Thoracic aorta (tissue), 2 donors: ENCODE results near the gene CYB5D1. TPM values are rescaled to one million over a fixed set of nuclear protein-coding genes. Genes with fewer than 3 reads are reported as not detected.

Source experiments
- ATAC-seq: fragments of 150-250 bp; one replicate; pipeline ENCODE4 v1.8.0; 2017; ENCODE audit warnings: low read depth; ENCODE audit not compliant: insufficient number of reproducible peaks, low FRiP score
- DNase-seq: peaks from one replicate; pipeline ENCODE4 v3.0.0-alpha.2; 2020; ENCODE audit warnings: low spot score
- H3K27ac ChIP-seq, 2 donors: fragments of 200-600 bp; sonication (generic); 1 replicate in 1 of 2; 2 replicates in 1 of 2; pipeline ENCODE4 v1.5.1; 2016; ENCODE audit warnings: mild to moderate bottlenecking in 2 of 2, moderate library complexity in 2 of 2
- H3K27me3 ChIP-seq: fragments of 200-600 bp; sonication (generic); replicated peaks from 2 replicates; pipeline ENCODE4 v1.6.0; 2016; ENCODE audit warnings: mild to moderate bottlenecking; ENCODE audit not compliant: insufficient read depth
- H3K36me3 ChIP-seq: fragments of 200-600 bp; sonication (generic); one replicate; pipeline ENCODE4 v1.5.1; 2016
- H3K4me1 ChIP-seq, 2 donors: fragments of 200-600 bp; sonication (generic); 1 replicate in 1 of 2; 2 replicates in 1 of 2; pipeline versions ENCODE4 v1.5.1 to v1.6.0; 2016; ENCODE audit warnings: low read depth in 2 of 2, mild to moderate bottlenecking in 1 of 2; ENCODE audit not compliant: control insufficient read depth in 1 of 2
- H3K4me3 ChIP-seq: fragments of 200-600 bp; sonication (generic); 2 replicates; pipeline ENCODE4 v1.5.1; 2016; ENCODE audit warnings: mild to moderate bottlenecking
- H3K9me3 ChIP-seq: fragments of 200-600 bp; sonication (generic); 2 replicates; pipeline ENCODE4 v1.5.1; 2016
- CTCF ChIP-seq: fragments of 200-600 bp; sonication (generic); IDR thresholded peaks from one replicate; pipeline ENCODE4 v1.5.1; 2019; ENCODE audit warnings: antibody characterized with exemption
- total RNA-seq, 2 donors: library from RNA; depleted of rRNA; stranded (reverse); fragments of >200 nt; gene quantifications; one replicate each; pipeline versions ENCODE4 v1.1.0 to v1.2.3, GENCODE V29; 2016

CYB5D1 gene
- total RNA-seq, 2 donors from 2014 or later: 3.8 to 8.9 TPM

GRCh38 chr17:7867881-7868329 lies 10.1 kb downstream of the CYB5D1 start:
- ATAC-seq (no peak), DNase-seq (no peak)
- H3K27ac ChIP-seq: no peak overlapping the region
- no peak for TF ChIP-seq CTCF
- H3K9me3 ChIP-seq: no peaks in the 10 kb centered on the region
- H3K4me1 ChIP-seq: no peaks in the 10 kb centered on the region
- no peak overlapping the region for H3K4me3 ChIP-seq
- H3K36me3 ChIP-seq: peaks cover 5% of the 10 kb centered on the region
- no peaks in the 10 kb centered on the region for H3K27me3 ChIP-seq

GRCh38 chr17:7873051-7873450 lies 15.2 kb downstream of the CYB5D1 start:
- no peak for DNase-seq
- no peak for ATAC-seq
- no peaks in the 10 kb centered on the region for H3K9me3 ChIP-seq

GRCh38 chr17:7875804-7876370 lies 18.1 kb downstream of the CYB5D1 start:
- H3K9me3 ChIP-seq: no peaks in the 10 kb centered on the region
- H3K36me3 ChIP-seq: no peaks in the 10 kb centered on the region
- TF ChIP-seq CTCF: no peak
- no peak overlapping the region for H3K27ac ChIP-seq
- H3K4me3 ChIP-seq: no peak overlapping the region
- no peaks in the 10 kb centered on the region for H3K27me3 ChIP-seq
- ATAC-seq: no peak
- DNase-seq: no peak
- no peaks in the 10 kb centered on the region for H3K4me1 ChIP-seq

More at GRCh38 chr17:7873051-7873450, 15.2 kb downstream of the CYB5D1 start:
- no peak for TF ChIP-seq CTCF
- no peak overlapping the region for H3K27ac ChIP-seq
- no peaks in the 10 kb centered on the region for H3K27me3 ChIP-seq
- no peak overlapping the region for H3K4me3 ChIP-seq
- H3K36me3 ChIP-seq: no peaks in the 10 kb centered on the region
- no peaks in the 10 kb centered on the region for H3K4me1 ChIP-seq

GRCh38 chr17:7878234-7878633 lies 20.4 kb downstream of the CYB5D1 start:
- TF ChIP-seq CTCF: no peak
- DNase-seq: no peak
- H3K4me3 ChIP-seq: no peak overlapping the region
- no peak for ATAC-seq
- H3K27ac ChIP-seq: no peak overlapping the region
- no peaks in the 10 kb centered on the region for H3K36me3 ChIP-seq
- H3K4me1 ChIP-seq: peaks cover 0 to 22% of the 10 kb centered on the region in 2 donors
- no peaks in the 10 kb centered on the region for H3K27me3 ChIP-seq
- no peaks in the 10 kb centered on the region for H3K9me3 ChIP-seq

GRCh38 chr17:7880076-7880868 lies 22.5 kb downstream of the CYB5D1 start:
- Histone ChIP-seq H3K27me3 (no peaks in the 10 kb centered on the region), H3K9me3 (no peaks in the 10 kb centered on the region), H3K4me3 (no peak overlapping the region), H3K36me3 (no peaks in the 10 kb centered on the region), H3K4me1 (peaks cover 3 to 31% of the 10 kb centered on the region in 2 donors), H3K27ac (no peak overlapping the region)
- TF ChIP-seq CTCF: no peak
- DNase-seq: no peak
- no peak for ATAC-seq
